ENCODE results near the gene CYBC1.

The CYBC1 gene

DNA sequence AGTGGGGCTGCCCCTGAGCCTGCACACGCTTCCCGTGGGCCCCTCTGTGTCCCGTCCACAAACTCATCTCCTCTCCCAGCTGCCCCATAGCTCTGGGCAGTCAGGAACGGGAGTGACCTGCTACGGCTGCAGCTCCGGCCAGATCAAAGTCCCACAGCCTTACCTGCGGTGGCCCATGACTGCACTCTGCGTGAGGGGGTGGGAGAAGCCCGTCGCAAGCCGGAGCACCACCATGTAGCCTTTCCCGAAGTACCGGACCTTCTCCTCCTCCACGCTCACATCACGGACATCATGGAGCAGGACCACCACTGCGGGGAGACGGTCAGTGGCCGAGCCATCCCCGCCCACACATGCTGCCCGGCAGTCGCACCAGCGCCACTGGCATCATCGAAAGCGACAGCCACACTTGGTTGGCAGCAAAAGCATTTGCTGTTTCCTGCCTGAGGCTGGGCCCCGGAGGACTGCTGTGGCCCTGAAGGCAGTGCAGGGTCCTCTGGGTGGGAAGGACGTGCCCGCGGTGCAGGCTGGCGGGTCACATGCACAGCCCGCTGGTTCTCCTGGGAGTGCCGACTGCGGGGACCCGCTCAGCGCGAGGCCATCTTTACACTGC is 6.2 kb downstream of the CYBC1 start:
- DNase-seq = no peak
- H3K27me3 Mint-ChIP-seq = no peaks in the 10 kb centered on the region
- no peak for ATAC-seq
- H3K9me3 Mint-ChIP-seq = no peaks in the 10 kb centered on the region
- H3K4me3 Mint-ChIP-seq = no peak overlapping the region
- H3K4me1 Mint-ChIP-seq = peaks cover 45% of the 10 kb centered on the region
- H3K27ac Mint-ChIP-seq = no peak overlapping the region

- Mint-ChIP-seq H3K9me3 (no peaks in the 10 kb centered on the region), H3K4me1 (peaks cover 41% of the 10 kb centered on the region), H3K4me3 (no peak overlapping the region), H3K27me3 (no peaks in the 10 kb centered on the region), H3K27ac (peak overlapping the region in 1 of 2 donors; percentile 42)
- ATAC-seq (no peak), DNase-seq (no peak)
Observed at GRCh38 chr17:82443465-82444283, 6.9 kb downstream of the CYBC1 start.

- Mint-ChIP-seq H3K27me3 (no peaks in the 10 kb centered on the region), H3K9me3 (no peaks in the 10 kb centered on the region), H3K27ac (peak overlapping the region in 1 of 2 donors; percentile 42), H3K4me1 (peaks cover 39% of the 10 kb centered on the region), H3K4me3 (no peak overlapping the region)
- no peak for ATAC-seq
- no peak for DNase-seq
Observed at GRCh38 chr17:82442643-82443464, 7.7 kb downstream of the CYBC1 start.

GRCh38 chr17:82441691-82442487 is 8.7 kb downstream of the CYBC1 start:
- H3K27ac Mint-ChIP-seq = no peak overlapping the region
- ATAC-seq = no peak
- no peak for DNase-seq
- no peak overlapping the region for H3K4me3 Mint-ChIP-seq
- no peaks in the 10 kb centered on the region for H3K9me3 Mint-ChIP-seq
- no peaks in the 10 kb centered on the region for H3K27me3 Mint-ChIP-seq
- H3K4me1 Mint-ChIP-seq = peaks cover 30% of the 10 kb centered on the region

DNA sequence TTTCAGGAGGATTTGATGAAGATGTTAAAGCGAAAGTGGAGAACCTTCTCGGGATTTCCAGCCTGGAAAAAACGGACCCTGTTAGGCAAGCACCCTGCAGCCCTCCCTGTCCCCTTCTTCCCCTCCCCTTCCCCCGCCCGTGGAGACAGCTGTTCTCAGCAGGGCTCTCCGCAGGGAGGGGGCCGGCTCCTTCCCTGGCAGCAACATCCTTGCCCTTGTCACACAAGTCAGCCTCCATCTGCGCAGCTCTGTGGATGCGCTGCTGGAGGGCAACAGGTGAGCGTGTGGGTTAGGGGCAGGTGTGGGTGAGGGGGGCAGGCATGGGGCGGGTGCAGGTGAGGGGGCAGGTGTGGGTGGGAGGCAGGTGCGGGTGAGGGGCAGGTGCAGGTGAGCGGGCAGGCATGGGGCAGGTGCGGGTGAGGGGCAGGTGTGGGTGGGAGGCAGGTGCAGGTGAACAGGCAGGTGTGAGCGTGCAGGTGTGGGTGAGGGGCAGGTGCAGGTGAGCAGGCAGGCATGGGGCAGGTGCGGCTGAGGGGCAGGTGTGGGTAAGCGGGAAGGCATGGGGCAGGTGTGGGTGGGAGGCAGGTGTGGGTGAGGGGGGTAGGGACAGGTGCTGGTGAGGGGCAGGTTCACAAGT is 9.4 kb downstream of the CYBC1 start:
- ATAC-seq (peak; percentile 11), DNase-seq (no peak)
- Mint-ChIP-seq H3K4me1 (peaks cover 22% of the 10 kb centered on the region), H3K27ac (no peak overlapping the region), H3K4me3 (no peak overlapping the region), H3K27me3 (no peaks in the 10 kb centered on the region), H3K9me3 (no peaks in the 10 kb centered on the region)

DNA sequence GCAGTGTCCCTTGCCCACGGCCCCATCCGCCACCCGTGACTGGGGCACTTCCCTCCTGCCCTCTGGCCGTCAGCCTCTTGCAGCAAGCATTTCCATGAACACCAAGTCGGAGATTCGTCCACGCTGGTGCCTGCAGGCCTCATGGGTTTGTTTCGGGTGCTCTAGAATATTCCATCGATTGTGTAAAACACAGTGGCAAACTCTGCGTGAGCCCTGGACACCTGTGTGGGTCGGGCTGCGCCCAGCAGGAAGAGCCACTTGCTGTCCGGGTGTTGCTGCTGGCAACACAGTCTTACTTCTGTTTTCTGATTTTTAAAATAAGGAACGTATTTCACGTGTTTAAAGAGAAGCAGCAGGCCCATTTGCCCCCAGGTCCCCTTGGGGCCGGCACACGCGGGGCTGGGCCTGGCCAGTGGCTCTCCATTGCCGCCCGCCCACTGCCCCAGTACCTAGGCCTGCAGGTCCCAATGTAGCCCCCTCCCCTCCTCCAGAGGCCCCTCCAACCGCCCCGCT is 10.0 kb downstream of the CYBC1 start:
- H3K27ac Mint-ChIP-seq = peak overlapping the region; percentile 52 to 76
- peaks cover 16% of the 10 kb centered on the region for H3K4me1 Mint-ChIP-seq
- no peak overlapping the region for H3K4me3 Mint-ChIP-seq
- no peaks in the 10 kb centered on the region for H3K9me3 Mint-ChIP-seq
- DNase-seq (no peak), ATAC-seq (no peak)
- H3K27me3 Mint-ChIP-seq = no peaks in the 10 kb centered on the region

DNA sequence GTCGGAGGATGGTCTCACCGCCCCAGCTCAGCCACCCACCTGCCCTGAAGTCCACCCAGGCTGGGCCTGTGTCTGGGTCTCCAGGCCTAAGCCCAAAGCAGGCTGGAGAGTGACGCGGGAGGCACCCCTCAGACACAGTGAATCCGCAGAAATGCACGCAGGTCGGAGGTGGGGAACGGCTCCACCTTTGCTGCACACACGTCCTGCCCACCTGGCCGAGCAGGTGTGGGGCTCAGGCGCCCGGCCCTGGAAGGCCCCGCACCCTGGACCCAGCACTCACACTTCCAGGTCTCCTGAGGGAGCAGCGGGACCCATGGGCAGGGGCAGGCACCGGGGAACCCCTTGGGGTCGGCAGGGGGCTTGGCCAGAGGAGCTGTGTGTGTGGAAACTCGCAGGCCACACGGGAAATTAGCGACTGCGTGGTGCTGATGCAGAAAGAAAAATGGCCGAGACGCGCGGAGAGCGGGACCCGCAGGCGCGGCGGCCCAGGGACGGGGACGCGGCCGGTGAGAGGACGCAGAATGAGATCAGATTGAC is 10.7 kb downstream of the CYBC1 start:
- H3K4me3 Mint-ChIP-seq = no peak overlapping the region
- H3K9me3 Mint-ChIP-seq = no peaks in the 10 kb centered on the region
- ATAC-seq (peak; percentile 3), DNase-seq (no peak)
- H3K27ac Mint-ChIP-seq = peak overlapping the region in 1 of 2 donors; percentile 74
- H3K4me1 Mint-ChIP-seq = peaks cover 22% of the 10 kb centered on the region
- no peaks in the 10 kb centered on the region for H3K27me3 Mint-ChIP-seq

GRCh38 chr17:82439194-82439828 is 11.2 kb downstream of the CYBC1 start:
- peaks cover 28% of the 10 kb centered on the region for H3K4me1 Mint-ChIP-seq
- DNase-seq (no peak), ATAC-seq (peak; percentile 15)
- no peak overlapping the region for H3K4me3 Mint-ChIP-seq
- H3K9me3 Mint-ChIP-seq = no peaks in the 10 kb centered on the region
- peak overlapping the region in 1 of 2 donors; percentile 74 for H3K27ac Mint-ChIP-seq
- H3K27me3 Mint-ChIP-seq = no peaks in the 10 kb centered on the region

DNA sequence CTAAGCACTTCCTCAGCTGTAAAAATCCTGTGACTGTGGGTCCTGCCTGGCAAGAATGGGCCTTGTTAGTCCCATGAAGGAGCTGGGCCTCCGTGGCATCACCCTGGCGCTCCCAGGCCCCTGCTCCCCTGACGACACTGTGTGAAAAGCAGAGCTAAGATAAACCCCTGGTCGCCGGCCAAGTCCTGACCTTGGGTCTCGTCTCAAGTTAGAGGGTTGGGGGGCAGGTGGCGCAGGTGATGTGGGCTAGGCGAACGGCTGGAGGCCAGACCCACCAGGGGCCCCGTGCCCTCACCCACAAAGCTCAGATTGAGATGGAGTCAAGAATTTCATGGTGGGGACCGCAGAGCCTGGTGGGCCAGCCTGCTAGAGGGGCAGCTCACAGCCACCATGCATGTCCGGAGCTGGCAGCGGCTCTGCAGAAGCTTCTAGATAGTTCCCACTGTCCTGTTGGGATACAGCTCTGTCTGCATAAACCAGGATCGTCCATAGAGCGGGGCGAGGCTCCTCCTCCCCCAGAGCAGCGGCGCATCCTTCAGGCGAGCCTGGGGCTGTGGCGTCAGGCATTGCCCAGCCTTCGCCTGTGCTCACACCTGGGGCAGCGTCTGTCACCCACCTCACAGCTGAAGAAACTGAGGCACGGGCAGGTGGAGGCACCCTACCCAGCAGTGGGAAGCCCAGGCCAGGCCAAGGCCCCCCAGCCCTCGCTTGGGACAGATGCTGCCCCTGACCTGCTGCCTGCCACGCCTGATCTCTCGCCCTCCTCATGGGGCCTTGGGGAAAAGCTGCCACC is 12.0 kb downstream of the CYBC1 start:
- no peak overlapping the region for H3K27ac Mint-ChIP-seq
- peaks cover 35% of the 10 kb centered on the region for H3K4me1 Mint-ChIP-seq
- DNase-seq (no peak), ATAC-seq (no peak)
- H3K4me3 Mint-ChIP-seq = no peak overlapping the region
- no peaks in the 10 kb centered on the region for H3K9me3 Mint-ChIP-seq
- H3K27me3 Mint-ChIP-seq = no peaks in the 10 kb centered on the region

DNA sequence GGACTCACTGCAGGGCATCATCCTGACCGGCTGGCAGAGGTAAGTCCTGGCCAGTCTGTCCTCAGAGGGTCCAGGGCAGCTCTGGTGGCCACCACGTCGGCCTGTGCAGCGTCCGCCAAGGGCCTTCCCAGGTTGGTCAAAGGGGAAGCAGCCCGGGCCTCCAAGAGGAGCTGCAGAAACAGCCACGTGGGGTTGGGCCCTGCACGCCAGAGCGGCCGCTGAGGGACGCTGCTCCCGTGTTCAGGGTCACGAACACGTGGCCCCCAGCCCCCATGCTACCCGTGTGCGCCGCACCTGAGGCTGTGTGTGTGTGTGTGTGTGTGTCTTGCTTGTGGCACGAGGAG is 13.3 kb downstream of the CYBC1 start:
- peak overlapping the region in 1 of 2 donors; percentile 30 for H3K27ac Mint-ChIP-seq

GRCh38 chr17:82436601-82437324 is 13.8 kb downstream of the CYBC1 start:
- no peak overlapping the region for H3K27ac Mint-ChIP-seq
- H3K4me3 Mint-ChIP-seq = no peak overlapping the region
- no peaks in the 10 kb centered on the region for H3K27me3 Mint-ChIP-seq
- DNase-seq (no peak), ATAC-seq (no peak)
- no peaks in the 10 kb centered on the region for H3K9me3 Mint-ChIP-seq
- peaks cover 30% of the 10 kb centered on the region for H3K4me1 Mint-ChIP-seq

More for the DNA sequence above, 13.3 kb downstream of the CYBC1 start:
- no peaks in the 10 kb centered on the region for H3K9me3 Mint-ChIP-seq
- no peak overlapping the region for H3K4me3 Mint-ChIP-seq
- DNase-seq = no peak
- no peaks in the 10 kb centered on the region for H3K27me3 Mint-ChIP-seq
- peaks cover 27% of the 10 kb centered on the region for H3K4me1 Mint-ChIP-seq
- ATAC-seq = no peak

DNA sequence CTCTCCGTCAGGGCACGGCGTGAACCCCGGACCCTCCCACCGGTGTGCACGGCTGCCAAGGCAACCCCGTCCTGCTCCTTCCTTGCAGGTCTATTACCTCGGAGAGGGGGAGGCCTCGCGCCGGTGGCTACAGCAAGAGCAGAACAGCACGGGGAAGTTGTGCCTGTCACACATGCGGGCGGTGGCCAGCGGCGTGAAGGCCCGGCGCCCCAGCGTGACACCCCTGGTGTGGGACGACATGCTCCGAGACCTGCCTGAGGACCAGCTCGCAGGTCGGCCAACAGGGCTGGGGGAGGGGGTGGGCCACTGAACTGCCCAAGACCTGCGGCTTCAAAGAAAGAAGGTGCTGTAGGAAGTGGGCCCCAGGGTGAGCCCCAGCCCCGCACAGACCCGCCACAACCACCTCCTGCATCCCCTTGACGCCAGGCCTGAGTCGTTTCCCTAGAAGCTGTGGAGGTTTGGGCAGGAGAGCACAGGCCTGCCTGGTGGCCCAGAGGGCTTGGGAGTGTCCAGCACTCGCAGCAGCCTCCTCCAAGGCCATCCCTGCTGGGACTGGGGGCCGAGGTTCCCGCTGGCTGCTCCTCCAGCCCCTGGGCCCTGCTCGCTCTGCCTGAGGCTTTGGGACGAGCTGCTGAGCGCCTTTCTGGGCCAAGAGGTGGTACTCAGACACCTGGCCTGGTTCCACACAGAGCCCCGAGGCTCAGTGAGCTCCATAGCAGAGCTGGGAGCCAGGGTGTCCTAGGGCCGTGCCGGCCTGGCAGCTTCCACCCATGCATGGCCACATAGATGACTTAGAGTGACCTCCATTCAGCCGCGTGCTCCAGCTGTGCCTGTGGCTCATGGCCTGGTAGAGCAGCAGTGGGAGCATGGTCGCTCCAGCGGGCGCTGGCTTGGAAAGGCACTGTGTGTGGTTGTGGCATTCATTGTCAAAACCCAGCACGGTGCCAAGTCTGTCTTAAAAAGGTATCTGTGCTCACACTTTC is 14.7 kb downstream of the CYBC1 start:
- no peak overlapping the region for H3K4me3 Mint-ChIP-seq
- H3K9me3 Mint-ChIP-seq = no peaks in the 10 kb centered on the region
- no peaks in the 10 kb centered on the region for H3K27me3 Mint-ChIP-seq
- DNase-seq (no peak), ATAC-seq (no peak)
- H3K4me1 Mint-ChIP-seq = peaks cover 30% of the 10 kb centered on the region
- peak overlapping the region in 1 of 2 donors; percentile 74 for H3K27ac Mint-ChIP-seq

All from stimulated activated naive CD8-positive, alpha-beta T cell treated with anti-CD3 and anti-CD28 coated beads, Interleukin-15, amount 100 ng/mL, for 72 hours (primary cell).